ENCODE data around the gene UQCC3.

DNA sequence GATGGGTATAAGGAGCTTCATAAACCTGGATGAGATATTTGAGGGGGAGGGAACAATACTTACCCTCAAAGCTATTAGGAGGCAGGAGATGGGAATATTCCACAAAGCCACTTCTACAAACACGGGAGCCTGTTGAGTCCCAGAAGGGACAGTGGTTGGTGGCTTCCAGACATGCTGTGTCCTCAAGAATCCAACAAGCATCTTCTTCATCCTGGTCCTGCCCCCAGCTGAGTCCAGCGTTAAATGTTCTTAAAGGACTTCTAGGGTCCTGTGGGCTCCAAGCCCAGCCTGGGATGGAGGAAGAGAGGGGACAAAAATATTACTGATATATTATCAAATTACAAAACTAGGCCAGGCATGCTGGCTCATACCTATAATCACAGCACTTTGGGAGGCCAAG lies 4.0 kb upstream of the UQCC3 start:
- TF ChIP-seq, protein P1, sequence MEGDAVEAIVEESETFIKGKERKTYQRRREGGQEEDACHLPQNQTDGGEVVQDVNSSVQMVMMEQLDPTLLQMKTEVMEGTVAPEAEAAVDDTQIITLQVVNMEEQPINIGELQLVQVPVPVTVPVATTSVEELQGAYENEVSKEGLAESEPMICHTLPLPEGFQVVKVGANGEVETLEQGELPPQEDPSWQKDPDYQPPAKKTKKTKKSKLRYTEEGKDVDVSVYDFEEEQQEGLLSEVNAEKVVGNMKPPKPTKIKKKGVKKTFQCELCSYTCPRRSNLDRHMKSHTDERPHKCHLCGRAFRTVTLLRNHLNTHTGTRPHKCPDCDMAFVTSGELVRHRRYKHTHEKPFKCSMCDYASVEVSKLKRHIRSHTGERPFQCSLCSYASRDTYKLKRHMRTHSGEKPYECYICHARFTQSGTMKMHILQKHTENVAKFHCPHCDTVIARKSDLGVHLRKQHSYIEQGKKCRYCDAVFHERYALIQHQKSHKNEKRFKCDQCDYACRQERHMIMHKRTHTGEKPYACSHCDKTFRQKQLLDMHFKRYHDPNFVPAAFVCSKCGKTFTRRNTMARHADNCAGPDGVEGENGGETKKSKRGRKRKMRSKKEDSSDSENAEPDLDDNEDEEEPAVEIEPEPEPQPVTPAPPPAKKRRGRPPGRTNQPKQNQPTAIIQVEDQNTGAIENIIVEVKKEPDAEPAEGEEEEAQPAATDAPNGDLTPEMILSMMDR (IDR thresholded peaks at IDR 0.05), result no peak
- TF ChIP-seq POLR2A (IDR thresholded peaks at IDR 0.05), result no peak
